Measurements from ENCODE around the gene SMC5.

SMC5 gene

GRCh38 chr9:70403618-70404025 lies 144.8 kb downstream of the SMC5 start:
- H3K27ac ChIP-seq (ENCODE audit: low read depth, low read length), result no peak overlapping the region
- H3K4me1 ChIP-seq (ENCODE audit: insufficient read depth, low read length), result peaks cover 18% of the 10 kb centered on the region
- no peaks in the 10 kb centered on the region for H3K27me3 ChIP-seq (ENCODE audit: insufficient read depth, low read length)
- H3K9ac ChIP-seq (ENCODE audit: low read depth, low read length), result no peak overlapping the region
- no peaks in the 10 kb centered on the region for H3K36me3 ChIP-seq (ENCODE audit: insufficient read depth, low read length)
- H3K4me3 ChIP-seq (ENCODE audit: low read length), result no peak overlapping the region
- no peaks in the 10 kb centered on the region for H3K9me3 ChIP-seq (ENCODE audit: insufficient read depth, low read depth, low read length)
- WGBS, result 90% methylated on average over 4 of the region's 4 CpGs

GRCh38 chr9:70404261-70404660 lies 145.5 kb downstream of the SMC5 start:
- 100% methylated on average over 1 of the region's 2 CpGs for WGBS
- no peaks in the 10 kb centered on the region for H3K27me3 ChIP-seq (ENCODE audit: insufficient read depth, low read length)
- H3K4me1 ChIP-seq (ENCODE audit: insufficient read depth, low read length), result peaks cover 18% of the 10 kb centered on the region
- H3K9me3 ChIP-seq (ENCODE audit: insufficient read depth, low read depth, low read length), result no peaks in the 10 kb centered on the region
- H3K27ac ChIP-seq (ENCODE audit: low read depth, low read length), result no peak overlapping the region
- H3K36me3 ChIP-seq (ENCODE audit: insufficient read depth, low read length), result no peaks in the 10 kb centered on the region
- H3K9ac ChIP-seq (ENCODE audit: low read depth, low read length), result no peak overlapping the region
- no peak overlapping the region for H3K4me3 ChIP-seq (ENCODE audit: low read length)
